ENCODE data around the gene RXRA. TPM values are rescaled to one million over a fixed set of nuclear protein-coding genes. Genes with fewer than 3 reads are reported as not detected.

RXRA gene
- polyA plus RNA-seq, 1 donor from 2014 or later, result 0.80 TPM

Other genes starting within 250 kb of the RXRA start
- gene WDR5, start 190.4 kb upstream of the RXRA start, polyA plus RNA-seq, result 12.5 TPM
- not detected for gene RNU6ATAC, start 161.9 kb upstream of the RXRA start, polyA plus RNA-seq

All from IgD-negative memory B cell (primary cell).